SK-N-MC (cell line): ENCODE measurements around the gene MAPK12.

Experiments used
- DNase-seq: peaks from one replicate; pipeline ENCODE4 v3.0.0-alpha.2; 2011; ENCODE audit warnings: low read depth, low spot score
- H3K27ac ChIP-seq: fragments of 200-600 bp; sonication (generic); 2 replicates; pipeline ENCODE4 v1.5.1; 2016; ENCODE audit warnings: mixed run types
- H3K36me3 ChIP-seq: fragments of 200-600 bp; sonication (generic); 2 replicates; pipeline ENCODE4 v1.6.1; 2017; ENCODE audit warnings: antibody characterized with exemption, low read length, mixed read lengths; ENCODE audit not compliant: insufficient read depth
- H3K4me3 ChIP-seq: fragments of 200-600 bp; sonication (generic); 2 replicates; pipeline ENCODE4 v1.5.1; 2016
- H3K9ac ChIP-seq: fragments of 200-600 bp; sonication (generic); 2 replicates; pipeline ENCODE4 v1.8.0; 2017; ENCODE audit warnings: mixed run types, mixed read lengths; ENCODE audit not compliant: insufficient read length
- H3K9me3 ChIP-seq: fragments of 200-600 bp; sonication (generic); 2 replicates; pipeline ENCODE4 v1.6.1; 2017; ENCODE audit warnings: low read depth, mild to moderate bottlenecking, antibody characterized with exemption, low read length, moderate library complexity, mixed read lengths
- EZH2 ChIP-seq: fragments of 200-600 bp; sonication (generic); IDR thresholded peaks from one replicate; pipeline ENCODE4 v1.6.1; 2017; ENCODE audit warnings: antibody characterized with exemption
- FOXP2 ChIP-seq: optimal IDR thresholded peaks from 2 replicates; pipeline ENCODE3; 2011; ENCODE audit warnings: mild to moderate bottlenecking, moderate library complexity; ENCODE audit not compliant: insufficient read depth; ENCODE audit errors: extremely low read length, control extremely low read depth
- POLR2AphosphoS5 ChIP-seq: IDR thresholded peaks from 2 replicates; pipeline ENCODE4 v1.6.1; 2012; ENCODE audit warnings: mild to moderate bottlenecking, low read depth, low read length, borderline replicate concordance

Gene MAPK12

GRCh38 chr22:50280708-50281383, 19.4 kb upstream of the MAPK12 start:
- no peaks in the 10 kb centered on the region for H3K9me3 ChIP-seq
- no peak overlapping the region for H3K4me3 ChIP-seq
- no peak for TF ChIP-seq POLR2AphosphoS5
- no peak for TF ChIP-seq FOXP2
- TF ChIP-seq EZH2: no peak
- H3K27ac ChIP-seq: no peak overlapping the region
- DNase-seq: no peak
- no peak overlapping the region for H3K9ac ChIP-seq
- peaks cover 55% of the 10 kb centered on the region; the same call in 1 of the 2 replicates for H3K36me3 ChIP-seq

GRCh38 chr22:50280022-50280707, 18.7 kb upstream of the MAPK12 start:
- Histone ChIP-seq H3K9ac (no peak overlapping the region), H3K4me3 (no peak overlapping the region), H3K27ac (no peak overlapping the region), H3K36me3 (peaks cover 62% of the 10 kb centered on the region; the same call in 1 of the 2 replicates), H3K9me3 (no peaks in the 10 kb centered on the region)
- no peak for DNase-seq
- no peak for TF ChIP-seq FOXP2
- no peak for TF ChIP-seq POLR2AphosphoS5
- TF ChIP-seq EZH2: no peak

GRCh38 chr22:50278956-50279619, 17.6 kb upstream of the MAPK12 start:
- H3K9ac ChIP-seq: no peak overlapping the region
- H3K9me3 ChIP-seq: no peaks in the 10 kb centered on the region
- no peak for TF ChIP-seq EZH2
- no peak for TF ChIP-seq POLR2AphosphoS5
- no peak for TF ChIP-seq FOXP2
- no peak overlapping the region for H3K27ac ChIP-seq
- H3K36me3 ChIP-seq: peaks cover 65% of the 10 kb centered on the region; the same call in 1 of the 2 replicates
- H3K4me3 ChIP-seq: no peak overlapping the region
- DNase-seq: no peak

- H3K9me3 ChIP-seq: no peaks in the 10 kb centered on the region
- no peak overlapping the region for H3K27ac ChIP-seq
- no peak for DNase-seq
- peaks cover 63% of the 10 kb centered on the region; the same call in 1 of the 2 replicates for H3K36me3 ChIP-seq
- no peak overlapping the region for H3K9ac ChIP-seq
- no peak for TF ChIP-seq POLR2AphosphoS5
- no peak for TF ChIP-seq FOXP2
- no peak for TF ChIP-seq EZH2
- no peak overlapping the region for H3K4me3 ChIP-seq
Observed at GRCh38 chr22:50278461-50278860, 17.0 kb upstream of the MAPK12 start.

GRCh38 chr22:50277761-50278160, 16.3 kb upstream of the MAPK12 start:
- DNase-seq: no peak
- H3K9me3 ChIP-seq: no peaks in the 10 kb centered on the region
- no peak overlapping the region for H3K4me3 ChIP-seq
- H3K27ac ChIP-seq: no peak overlapping the region
- TF ChIP-seq FOXP2 (no peak), POLR2AphosphoS5 (no peak), EZH2 (no peak)
- H3K36me3 ChIP-seq: peaks cover 58% of the 10 kb centered on the region; the same call in 1 of the 2 replicates
- H3K9ac ChIP-seq: no peak overlapping the region

GRCh38 chr22:50276143-50276542, 14.7 kb upstream of the MAPK12 start:
- Histone ChIP-seq H3K4me3 (no peak overlapping the region), H3K36me3 (peaks cover 49% of the 10 kb centered on the region; the same call in 1 of the 2 replicates), H3K9me3 (no peaks in the 10 kb centered on the region), H3K9ac (no peak overlapping the region), H3K27ac (no peak overlapping the region)
- TF ChIP-seq FOXP2 (no peak), EZH2 (no peak), POLR2AphosphoS5 (no peak)
- no peak for DNase-seq

- H3K27ac ChIP-seq: no peak overlapping the region
- no peak for DNase-seq
- no peaks in the 10 kb centered on the region for H3K9me3 ChIP-seq
- TF ChIP-seq EZH2: no peak
- TF ChIP-seq POLR2AphosphoS5: no peak
- no peak for TF ChIP-seq FOXP2
- H3K9ac ChIP-seq: no peak overlapping the region
- H3K4me3 ChIP-seq: no peak overlapping the region
- H3K36me3 ChIP-seq: peaks cover 44% of the 10 kb centered on the region; the same call in 1 of the 2 replicates
Observed at GRCh38 chr22:50275181-50276055, 13.9 kb upstream of the MAPK12 start.

GRCh38 chr22:50274771-50275170, 13.3 kb upstream of the MAPK12 start:
- Histone ChIP-seq H3K9me3 (no peaks in the 10 kb centered on the region), H3K9ac (no peak overlapping the region), H3K4me3 (no peak overlapping the region), H3K36me3 (peaks cover 39% of the 10 kb centered on the region; the same call in 1 of the 2 replicates), H3K27ac (no peak overlapping the region)
- DNase-seq: no peak
- TF ChIP-seq FOXP2 (no peak), POLR2AphosphoS5 (no peak), EZH2 (no peak)
